ENCODE data around the gene SETD2.

GRCh38 chr3:46978381-46978780 is 185.5 kb downstream of the SETD2 start:
- TF ChIP-seq CTCF (IDR thresholded peaks at IDR 0.05 in 4 of 5, conservative IDR thresholded peaks at IDR 0.05 in 1 of 5) (no peak), POLR2A (IDR thresholded peaks at IDR 0.05) (no peak)

All from gastrocnemius medialis (tissue), 4 donors.